ENCODE measurements around the gene TMEM131. TPM values are rescaled to one million over a fixed set of nuclear protein-coding genes. Genes with fewer than 3 reads are reported as not detected.

TMEM131 gene
- total and polyA plus RNA-seq, 7 experiments from 2014 or later = 10.6 to 46.4 (median 40.5) TPM

DNA sequence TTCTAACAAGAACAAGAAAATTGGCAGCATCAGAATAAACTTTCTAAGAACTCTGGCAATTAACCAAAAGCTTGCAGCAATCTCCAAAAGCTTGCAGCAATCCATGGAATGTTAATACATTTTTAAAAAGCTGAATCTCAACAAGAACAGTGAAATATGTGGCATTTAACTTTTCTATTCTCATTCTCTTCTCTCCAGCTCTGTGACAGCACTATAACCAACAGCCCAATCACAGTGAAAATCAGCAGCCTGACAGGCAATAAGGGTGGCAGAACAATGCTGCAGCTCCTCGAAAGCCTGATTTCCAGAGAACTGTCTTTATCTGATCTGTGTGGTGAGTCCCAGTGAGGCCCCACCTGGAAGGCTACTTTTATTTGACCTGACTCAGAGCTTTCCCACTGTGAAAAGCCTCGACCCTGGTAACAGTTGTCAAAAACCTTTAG, 60.0 kb downstream of the TMEM131 start:
- peak overlapping the region in 4 of 10 donors; percentile 12 to 48 (median 42) for H3K4me3 Mint-ChIP-seq
- Histone ChIP-seq H3K36me3 (ENCODE audit: control insufficient read depth in 2 of 3, insufficient read depth in 3 of 3, low read length in 3 of 3) (no peaks in the 10 kb centered on the region), H3K27ac (ENCODE audit: low read depth, low read length) (no peak overlapping the region), H3K4me1 (ENCODE audit: control insufficient read depth in 2 of 2, insufficient read depth in 2 of 2, low read length in 2 of 2) (peaks cover 0 to 12% of the 10 kb centered on the region in 2 donors), H3K4me3 (ENCODE audit: low read length) (no peak overlapping the region), H3K27me3 (ENCODE audit: control insufficient read depth in 2 of 2, insufficient read depth in 2 of 2, low read length in 2 of 2) (no peaks in the 10 kb centered on the region), H3K9me3 (ENCODE audit: control insufficient read depth in 2 of 3, low read length in 3 of 3) (no peaks in the 10 kb centered on the region)
- ATAC-seq (no peak), DNase-seq (no peak)
- peaks cover 5 to 17% (median 5%) of the 10 kb centered on the region in 5 donors for H3K36me3 Mint-ChIP-seq
- H3K4me1 Mint-ChIP-seq = peaks cover 35 to 87% (median 85%) of the 10 kb centered on the region in 7 donors
- no peaks in the 10 kb centered on the region for H3K27me3 Mint-ChIP-seq
- ChIA-PET CTCF (no interaction called here), POLR2A (no interaction called here)
- peaks cover 0 to 13% (median 5%) of the 10 kb centered on the region in 11 donors for H3K9me3 Mint-ChIP-seq
- peak overlapping the region in 2 of 9 donors; percentile 18 to 45 for H3K27ac Mint-ChIP-seq
- intact Hi-C loops (cut with micrococcal nuclease) = no loop called here

DNA sequence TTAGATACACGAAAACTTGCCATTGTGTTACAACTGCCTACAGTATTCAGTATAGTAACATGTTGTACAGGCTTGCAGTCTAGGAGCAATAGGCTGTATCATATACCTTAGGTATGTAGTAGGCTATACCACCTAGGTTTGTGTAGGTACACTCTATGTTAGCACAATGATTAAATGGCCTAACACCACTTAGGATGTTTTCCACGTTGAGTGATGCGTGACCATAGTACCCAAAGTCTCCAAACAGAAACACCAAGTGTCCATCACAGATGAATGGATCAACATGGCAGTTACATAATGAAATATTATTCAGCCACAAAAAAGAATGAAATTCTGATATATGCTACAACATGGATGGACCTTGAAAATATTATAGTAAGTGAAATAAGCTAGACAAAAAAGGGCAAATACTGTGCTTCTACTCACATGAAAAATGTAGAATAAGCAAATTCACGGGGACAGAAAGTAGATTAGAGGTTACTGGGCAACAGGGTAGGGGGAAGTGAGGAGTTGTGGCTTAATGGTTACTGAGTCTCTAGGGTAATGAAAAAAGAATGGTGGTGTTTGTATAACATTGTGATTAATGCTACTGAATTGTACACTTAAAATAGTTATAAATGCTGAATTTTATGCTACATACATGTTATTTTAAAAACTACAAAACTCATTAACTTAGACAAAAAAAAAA, 62.6 kb downstream of the TMEM131 start:
- ChIA-PET CTCF (interaction anchor here (1.2 kb wide), 1 partner anchor 26 kb away, joined by 3 read pairs; no protein-coding TSS in a partner anchor), POLR2A (no interaction called here)
- ATAC-seq = no peak
- Mint-ChIP-seq H3K27me3 (no peaks in the 10 kb centered on the region), H3K4me3 (peak overlapping the region in 1 of 10 donors; percentile 31), H3K4me1 (peaks cover 34 to 90% (median 83%) of the 10 kb centered on the region in 7 donors), H3K9me3 (peaks cover 0 to 5% (median 0%) of the 10 kb centered on the region in 11 donors), H3K36me3 (peaks cover 0 to 16% (median 1%) of the 10 kb centered on the region in 5 donors), H3K27ac (peak overlapping the region in 1 of 9 donors; percentile 13)
- H3K4me1 ChIP-seq (ENCODE audit: control insufficient read depth in 2 of 2, insufficient read depth in 2 of 2, low read length in 2 of 2) = peaks cover 0 to 12% of the 10 kb centered on the region in 2 donors
- no peak overlapping the region for H3K4me3 ChIP-seq (ENCODE audit: low read length)
- H3K9me3 ChIP-seq (ENCODE audit: control insufficient read depth in 2 of 3, low read length in 3 of 3) = no peaks in the 10 kb centered on the region
- H3K27me3 ChIP-seq (ENCODE audit: control insufficient read depth in 2 of 2, insufficient read depth in 2 of 2, low read length in 2 of 2) = no peaks in the 10 kb centered on the region
- intact Hi-C loops (cut with micrococcal nuclease) = no loop called here
- H3K36me3 ChIP-seq (ENCODE audit: control insufficient read depth in 2 of 3, insufficient read depth in 3 of 3, low read length in 3 of 3) = no peaks in the 10 kb centered on the region
- DNase-seq = no peak
- no peak overlapping the region for H3K27ac ChIP-seq (ENCODE audit: low read depth, low read length)

DNA sequence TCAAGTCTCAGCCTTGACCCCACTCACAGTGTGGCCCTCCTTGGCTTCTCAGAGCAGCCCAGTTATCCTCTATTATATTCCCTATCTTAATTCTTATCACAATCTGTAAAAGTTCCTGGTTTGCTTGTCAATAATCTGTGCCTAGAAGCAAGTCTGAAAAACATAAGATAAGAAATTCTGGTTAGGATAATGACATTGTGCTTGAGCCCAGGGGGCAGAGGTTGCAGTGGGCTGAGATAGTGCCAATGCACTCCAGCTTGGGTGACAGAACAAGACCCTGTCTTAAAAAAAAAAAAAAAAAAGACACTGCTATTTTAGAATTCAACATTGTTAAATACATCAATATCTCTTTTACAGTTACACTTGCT, 63.9 kb downstream of the TMEM131 start:
- DNase-seq (no peak), ATAC-seq (no peak)
- no peak overlapping the region for H3K27ac ChIP-seq (ENCODE audit: low read depth, low read length)
- H3K27me3 Mint-ChIP-seq = no peaks in the 10 kb centered on the region
- peaks cover 0 to 12% of the 10 kb centered on the region in 2 donors for H3K4me1 ChIP-seq (ENCODE audit: control insufficient read depth in 2 of 2, insufficient read depth in 2 of 2, low read length in 2 of 2)
- ChIA-PET CTCF (interaction anchor here (1.2 kb wide), 1 partner anchor 27 kb away, joined by 3 read pairs; no protein-coding TSS in a partner anchor), POLR2A (interaction anchor here (0.6 kb wide), 1 partner anchor 1881 kb away, joined by 3 read pairs; no protein-coding TSS in a partner anchor)
- no peaks in the 10 kb centered on the region for H3K9me3 ChIP-seq (ENCODE audit: control insufficient read depth in 2 of 3, low read length in 3 of 3)
- peaks cover 0 to 18% (median 4%) of the 10 kb centered on the region in 5 donors for H3K36me3 Mint-ChIP-seq
- H3K4me1 Mint-ChIP-seq = peaks cover 26 to 83% (median 75%) of the 10 kb centered on the region in 7 donors
- H3K27me3 ChIP-seq (ENCODE audit: control insufficient read depth in 2 of 2, insufficient read depth in 2 of 2, low read length in 2 of 2) = no peaks in the 10 kb centered on the region
- H3K9me3 Mint-ChIP-seq = peaks cover 0 to 5% (median 0%) of the 10 kb centered on the region in 11 donors
- intact Hi-C loops (cut with micrococcal nuclease) = no loop called here
- no peak overlapping the region for H3K4me3 ChIP-seq (ENCODE audit: low read length)
- no peak overlapping the region for H3K4me3 Mint-ChIP-seq
- no peak overlapping the region for H3K27ac Mint-ChIP-seq
- no peaks in the 10 kb centered on the region for H3K36me3 ChIP-seq (ENCODE audit: control insufficient read depth in 2 of 3, insufficient read depth in 3 of 3, low read length in 3 of 3)

DNA sequence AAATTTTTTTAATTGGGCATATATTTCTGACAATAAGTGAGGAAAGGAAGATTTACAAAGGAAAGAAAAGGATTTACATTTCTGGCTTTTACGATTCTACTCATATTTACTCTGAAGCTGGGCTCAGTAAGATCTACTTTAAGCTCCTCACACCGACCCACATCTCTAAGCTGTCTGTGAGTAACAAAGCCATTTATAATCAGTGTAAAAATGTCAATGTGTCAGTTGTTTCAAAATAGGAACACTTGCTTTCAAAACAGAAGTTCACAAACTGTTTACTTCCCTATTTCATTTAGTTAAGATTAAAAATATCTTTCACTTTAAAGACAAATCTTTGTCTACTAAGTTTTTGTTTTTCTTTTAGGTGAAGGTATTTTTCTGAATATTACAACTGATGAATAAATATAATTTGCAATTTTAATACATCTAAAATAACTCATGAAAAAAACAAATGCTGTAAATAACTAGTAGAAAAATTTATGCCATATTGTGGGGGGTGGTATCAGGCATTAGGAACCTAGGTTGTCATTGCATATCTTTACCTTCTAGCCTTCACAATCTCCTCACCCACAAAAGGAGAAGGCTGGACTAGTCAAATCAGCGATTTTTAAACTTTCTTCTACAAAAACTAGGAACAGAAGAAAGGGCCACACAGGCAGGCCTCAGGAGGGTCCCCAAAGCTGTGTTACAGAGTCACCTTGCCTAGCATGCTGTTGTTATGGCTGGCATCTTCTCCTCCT, 64.5 kb downstream of the TMEM131 start:
- H3K4me1 ChIP-seq (ENCODE audit: control insufficient read depth in 2 of 2, insufficient read depth in 2 of 2, low read length in 2 of 2) = peaks cover 0 to 11% of the 10 kb centered on the region in 2 donors
- no peaks in the 10 kb centered on the region for H3K9me3 ChIP-seq (ENCODE audit: control insufficient read depth in 2 of 3, low read length in 3 of 3)
- ChIA-PET POLR2A (no interaction called here), CTCF (no interaction called here)
- Mint-ChIP-seq H3K27ac (peak overlapping the region in 1 of 9 donors; percentile 15), H3K4me1 (peaks cover 23 to 77% (median 69%) of the 10 kb centered on the region in 7 donors), H3K27me3 (no peaks in the 10 kb centered on the region), H3K36me3 (peaks cover 4 to 24% (median 8%) of the 10 kb centered on the region in 5 donors), H3K4me3 (peak overlapping the region in 1 of 10 donors; percentile 18), H3K9me3 (peaks cover 0 to 5% (median 0%) of the 10 kb centered on the region in 11 donors)
- no peaks in the 10 kb centered on the region for H3K27me3 ChIP-seq (ENCODE audit: control insufficient read depth in 2 of 2, insufficient read depth in 2 of 2, low read length in 2 of 2)
- intact Hi-C loops (cut with micrococcal nuclease) = no loop called here
- ATAC-seq (peak; percentile 67), DNase-seq (no peak)
- peaks cover 0 to 4% (median 0%) of the 10 kb centered on the region in 3 experiments for H3K36me3 ChIP-seq (ENCODE audit: control insufficient read depth in 2 of 3, insufficient read depth in 3 of 3, low read length in 3 of 3)
- H3K27ac ChIP-seq (ENCODE audit: low read depth, low read length) = no peak overlapping the region
- H3K4me3 ChIP-seq (ENCODE audit: low read length) = no peak overlapping the region

DNA sequence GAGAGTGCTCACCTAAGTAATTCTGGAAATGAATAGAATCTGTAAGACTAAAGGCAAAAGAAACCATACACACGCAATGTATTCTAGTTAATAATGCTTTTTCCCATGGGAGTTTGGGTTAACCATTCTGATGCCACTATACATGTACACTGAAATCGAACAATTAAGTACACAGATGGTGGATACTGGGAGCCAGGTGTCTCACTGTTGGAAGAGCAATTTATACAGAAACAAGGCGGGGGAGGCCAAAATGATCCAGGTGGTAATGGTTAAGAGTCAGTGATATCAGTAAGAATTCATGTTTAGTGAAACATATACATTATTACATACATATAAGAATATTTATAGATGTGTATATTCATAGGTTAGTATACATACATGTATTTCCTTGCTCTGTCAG, 67.2 kb downstream of the TMEM131 start:
- CTCF ChIA-PET = interaction anchor here (0.8 kb wide), 1 partner anchor 26 kb away, joined by 3 read pairs; no protein-coding TSS in a partner anchor
- POLR2A ChIA-PET = no interaction called here
- H3K9me3 Mint-ChIP-seq = peaks cover 0 to 5% (median 0%) of the 10 kb centered on the region in 11 donors

DNA sequence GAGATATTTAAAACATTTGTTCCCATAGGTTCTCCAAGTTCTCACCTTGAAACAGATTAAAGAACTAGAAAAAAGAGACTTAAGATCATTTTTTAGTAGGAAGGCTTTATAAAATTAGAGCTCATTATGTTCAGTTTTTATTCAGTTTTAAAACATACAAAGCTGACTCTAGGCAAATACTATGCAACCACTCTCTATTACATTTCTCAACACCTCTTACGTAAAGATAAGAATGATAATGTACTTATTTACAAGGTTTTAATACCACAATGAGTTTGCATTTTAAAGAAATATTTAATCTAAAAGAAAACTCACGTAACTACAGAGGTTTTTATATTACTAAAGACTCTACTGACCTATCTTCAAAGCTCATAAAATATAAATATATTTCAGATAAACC, 68.8 kb downstream of the TMEM131 start:
- H3K9me3 ChIP-seq (ENCODE audit: control insufficient read depth in 2 of 3, low read length in 3 of 3) = no peaks in the 10 kb centered on the region
- peaks cover 0 to 4% of the 10 kb centered on the region in 2 donors for H3K4me1 ChIP-seq (ENCODE audit: control insufficient read depth in 2 of 2, insufficient read depth in 2 of 2, low read length in 2 of 2)
- H3K4me3 Mint-ChIP-seq = no peak overlapping the region
- peaks cover 4 to 46% (median 24%) of the 10 kb centered on the region in 5 donors for H3K36me3 Mint-ChIP-seq
- no peaks in the 10 kb centered on the region for H3K27me3 ChIP-seq (ENCODE audit: control insufficient read depth in 2 of 2, insufficient read depth in 2 of 2, low read length in 2 of 2)
- H3K27ac ChIP-seq (ENCODE audit: low read depth, low read length) = no peak overlapping the region
- POLR2A ChIA-PET = no interaction called here
- intact Hi-C loops (cut with micrococcal nuclease) = no loop called here
- H3K4me3 ChIP-seq (ENCODE audit: low read length) = no peak overlapping the region
- DNase-seq (no peak), ATAC-seq (peak; percentile 29)
- H3K4me1 Mint-ChIP-seq = peaks cover 5 to 40% (median 38%) of the 10 kb centered on the region in 7 donors
- peaks cover 0 to 15% (median 4%) of the 10 kb centered on the region in 3 experiments for H3K36me3 ChIP-seq (ENCODE audit: control insufficient read depth in 2 of 3, insufficient read depth in 3 of 3, low read length in 3 of 3)
- CTCF ChIA-PET = no interaction called here
- no peaks in the 10 kb centered on the region for H3K9me3 Mint-ChIP-seq
- H3K27ac Mint-ChIP-seq = no peak overlapping the region
- H3K27me3 Mint-ChIP-seq = no peaks in the 10 kb centered on the region

More for the DNA sequence above, 67.2 kb downstream of the TMEM131 start:
- Mint-ChIP-seq H3K27me3 (no peaks in the 10 kb centered on the region), H3K36me3 (peaks cover 4 to 43% (median 15%) of the 10 kb centered on the region in 5 donors), H3K4me3 (no peak overlapping the region), H3K27ac (no peak overlapping the region), H3K4me1 (peaks cover 6 to 50% (median 46%) of the 10 kb centered on the region in 7 donors)
- no peak for ATAC-seq
- DNase-seq = no peak
- H3K36me3 ChIP-seq (ENCODE audit: control insufficient read depth in 2 of 3, insufficient read depth in 3 of 3, low read length in 3 of 3) = peaks cover 0 to 15% (median 4%) of the 10 kb centered on the region in 3 experiments
- no peaks in the 10 kb centered on the region for H3K27me3 ChIP-seq (ENCODE audit: control insufficient read depth in 2 of 2, insufficient read depth in 2 of 2, low read length in 2 of 2)
- H3K4me1 ChIP-seq (ENCODE audit: control insufficient read depth in 2 of 2, insufficient read depth in 2 of 2, low read length in 2 of 2) = peaks cover 0 to 4% of the 10 kb centered on the region in 2 donors
- H3K9me3 ChIP-seq (ENCODE audit: control insufficient read depth in 2 of 3, low read length in 3 of 3) = no peaks in the 10 kb centered on the region
- intact Hi-C loops (cut with micrococcal nuclease) = no loop called here
- no peak overlapping the region for H3K4me3 ChIP-seq (ENCODE audit: low read length)
- no peak overlapping the region for H3K27ac ChIP-seq (ENCODE audit: low read depth, low read length)

Data from naive thymus-derived CD4-positive, alpha-beta T cell (primary cell).